Cerebellar cortex (tissue), 1 donor: Measurements from ENCODE around the gene SMCO2.

Source experiments
- DNase-seq: peaks from one replicate; pipeline ENCODE4 v3.0.0-alpha.2; 2015; ENCODE audit warnings: low spot score

SMCO2 gene

DNA sequence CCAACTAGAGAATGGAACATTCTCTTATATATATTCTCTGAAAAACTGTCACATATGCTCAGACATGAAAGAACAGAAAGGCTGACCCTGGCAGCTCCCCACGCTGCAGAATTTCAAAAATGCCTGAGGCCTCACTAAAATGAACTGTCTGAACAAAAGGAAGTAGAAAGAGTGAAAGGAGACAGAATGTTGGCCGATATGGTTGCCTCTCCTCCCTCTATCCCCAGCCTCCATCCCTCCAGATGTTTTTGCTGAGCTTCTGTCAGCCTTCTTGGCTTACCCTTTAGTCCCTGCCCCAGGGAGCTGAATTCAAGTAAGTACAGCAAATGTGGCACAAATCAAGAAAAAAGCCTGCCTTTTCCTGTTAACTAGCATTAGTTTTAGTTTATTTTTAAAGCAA, 6.9 kb downstream of the SMCO2 start:
- DNase-seq = no peak

DNA sequence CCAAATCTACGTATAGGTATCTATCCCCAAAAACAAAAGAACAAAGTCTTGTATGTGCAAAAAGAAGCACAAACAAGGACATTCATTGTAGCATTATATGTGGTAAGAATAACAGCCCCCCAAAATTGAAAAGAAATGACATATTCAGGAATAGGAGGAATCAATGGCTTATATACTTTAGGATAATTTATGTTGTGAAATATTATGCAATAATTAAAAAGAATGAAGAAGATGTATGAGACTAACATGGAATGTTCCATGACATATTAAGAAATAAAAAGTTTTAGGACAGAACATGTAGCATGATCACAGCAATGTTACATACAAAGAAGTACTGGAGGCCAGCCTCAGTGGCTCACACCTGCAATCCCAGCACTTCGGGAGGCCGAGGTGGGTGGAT, 9.1 kb downstream of the SMCO2 start:
- DNase-seq = no peak

DNA sequence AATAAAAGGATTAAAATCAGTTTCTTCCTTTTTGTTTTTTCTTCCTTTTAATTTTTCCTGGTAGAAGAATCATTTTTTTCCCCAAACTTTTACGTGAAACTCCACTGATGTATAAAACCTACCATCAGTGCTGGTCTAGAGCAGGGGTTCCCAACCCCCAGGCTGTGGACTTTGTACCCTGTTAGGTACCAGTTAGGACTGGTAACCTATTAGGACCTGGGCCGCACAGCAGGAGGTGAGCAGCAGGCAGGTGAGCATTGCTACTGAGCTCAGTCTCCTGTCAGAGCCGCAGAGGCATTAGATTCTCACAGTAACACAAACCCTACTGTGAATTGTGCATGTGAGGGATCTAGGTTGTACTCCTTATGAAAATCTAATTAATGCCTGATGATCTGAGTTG, 10.1 kb downstream of the SMCO2 start:
- no peak for DNase-seq

DNA sequence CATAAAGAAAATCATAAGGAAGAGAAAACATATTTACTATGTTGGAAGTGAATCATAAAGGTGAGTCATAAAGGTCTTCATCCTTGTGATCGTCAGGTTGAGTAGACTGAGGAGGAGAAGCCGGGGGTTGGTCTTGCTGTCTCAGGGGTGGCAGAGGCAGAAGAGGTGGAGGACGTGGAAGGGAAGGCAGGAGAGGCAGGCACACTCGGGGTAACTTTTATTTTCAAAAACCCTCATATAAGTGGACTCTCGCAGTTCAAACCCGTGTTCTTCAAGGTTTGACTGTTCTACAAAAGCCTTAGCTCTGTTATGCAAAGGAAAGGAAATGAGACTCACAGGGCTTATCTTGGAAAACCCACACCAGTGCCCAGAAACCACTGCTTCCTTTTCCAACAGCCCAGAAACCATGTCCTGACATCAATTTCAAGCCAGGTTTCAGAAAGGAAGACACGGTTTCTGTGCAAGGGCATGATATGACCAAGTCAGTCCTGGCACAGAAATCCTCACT, 14.0 kb downstream of the SMCO2 start:
- no peak for DNase-seq

DNA sequence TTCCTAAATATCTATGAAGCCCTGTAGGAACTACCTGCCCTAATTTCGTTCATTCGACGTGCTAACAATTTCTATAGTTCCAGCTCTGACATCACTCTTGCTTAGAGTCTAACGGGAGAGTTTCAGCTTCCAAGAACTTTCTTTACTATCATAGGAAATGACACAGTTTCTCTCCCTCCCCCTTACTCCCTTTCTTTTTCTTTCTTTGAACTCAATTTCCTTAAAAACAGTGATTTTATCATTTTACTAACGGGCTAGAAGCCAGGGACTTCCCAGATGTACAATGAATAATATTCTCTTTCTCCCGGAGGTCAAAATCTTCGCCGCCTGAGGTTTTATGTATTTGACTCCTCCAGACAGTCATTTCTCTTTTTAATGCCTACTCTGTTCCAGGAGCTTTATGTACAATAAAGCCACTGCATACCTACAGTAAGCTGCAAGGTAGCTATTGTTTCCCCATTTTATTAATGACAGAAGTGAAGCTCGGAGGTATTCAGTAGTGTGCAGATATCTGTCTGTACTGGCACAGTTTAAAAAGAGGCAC, 15.7 kb downstream of the SMCO2 start:
- DNase-seq = no peak

DNA sequence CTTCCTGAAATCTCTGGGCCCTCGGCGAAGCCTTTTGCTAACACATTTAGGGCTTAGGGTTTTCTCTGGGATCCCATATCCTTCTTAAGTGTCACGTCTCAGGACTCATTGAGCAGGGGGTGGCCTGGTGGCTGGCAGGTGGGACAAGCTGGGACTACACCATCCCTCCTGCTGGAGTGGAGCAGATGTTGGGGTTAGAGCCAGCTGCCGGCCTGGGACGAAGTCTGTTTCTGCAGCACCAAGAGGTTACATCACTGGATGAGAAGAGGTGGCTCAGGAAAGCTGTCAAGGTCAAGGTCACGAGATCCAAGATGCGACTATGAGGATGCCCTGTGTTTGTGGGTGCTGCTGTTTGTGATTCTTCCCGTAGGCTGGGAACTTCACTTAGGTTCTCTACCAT, 16.3 kb downstream of the SMCO2 start:
- DNase-seq = no peak

DNA sequence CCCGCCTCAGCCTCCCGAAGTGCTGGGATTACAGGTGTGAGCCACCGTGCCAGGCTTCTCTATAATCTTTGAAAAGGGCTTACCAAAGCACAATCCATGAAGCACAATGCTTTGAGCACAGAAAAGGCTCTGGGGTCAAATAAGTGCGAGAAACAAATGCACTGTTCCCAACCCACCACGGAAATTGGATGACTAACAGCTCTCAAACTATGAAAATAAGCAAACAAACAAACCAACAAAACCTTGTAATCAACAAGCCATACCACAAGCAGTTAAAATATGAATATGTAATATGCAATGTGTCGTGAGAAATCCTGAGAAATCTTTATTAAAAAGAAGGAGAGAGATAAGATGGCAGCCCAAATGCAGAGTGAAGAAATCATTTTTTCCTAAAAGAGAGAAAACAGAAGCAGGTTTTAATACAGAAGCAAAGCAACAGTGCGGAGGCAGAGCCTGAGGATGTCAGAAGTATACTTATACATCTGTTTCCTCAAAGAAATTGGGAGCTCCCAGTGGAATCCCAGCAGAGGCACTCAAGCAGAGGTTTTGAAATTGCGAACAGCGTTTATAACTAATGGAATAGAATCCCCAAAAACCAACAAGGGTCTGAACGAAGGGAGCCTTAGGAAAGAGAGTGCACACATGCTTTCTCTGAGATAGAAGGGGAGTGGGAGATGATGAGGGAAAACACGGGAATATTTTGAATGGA, 17.1 kb downstream of the SMCO2 start:
- no peak for DNase-seq

DNA sequence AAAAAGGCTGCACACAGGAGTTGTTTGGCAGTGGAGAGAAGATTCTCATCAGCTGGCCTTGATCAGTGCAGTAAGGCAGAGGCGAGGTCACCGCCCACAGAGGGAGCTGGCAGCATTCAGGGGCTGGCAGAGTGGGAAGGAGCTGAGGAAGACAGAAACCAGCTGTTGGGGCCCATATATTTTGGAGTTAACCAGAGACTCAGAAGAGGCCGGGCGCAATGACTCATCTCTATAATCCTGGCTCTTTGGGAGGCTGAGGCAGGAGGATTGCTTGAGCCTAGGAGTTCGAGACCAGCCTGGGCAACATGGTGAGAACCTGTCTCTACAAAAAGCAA, 17.7 kb downstream of the SMCO2 start:
- DNase-seq = no peak

DNA sequence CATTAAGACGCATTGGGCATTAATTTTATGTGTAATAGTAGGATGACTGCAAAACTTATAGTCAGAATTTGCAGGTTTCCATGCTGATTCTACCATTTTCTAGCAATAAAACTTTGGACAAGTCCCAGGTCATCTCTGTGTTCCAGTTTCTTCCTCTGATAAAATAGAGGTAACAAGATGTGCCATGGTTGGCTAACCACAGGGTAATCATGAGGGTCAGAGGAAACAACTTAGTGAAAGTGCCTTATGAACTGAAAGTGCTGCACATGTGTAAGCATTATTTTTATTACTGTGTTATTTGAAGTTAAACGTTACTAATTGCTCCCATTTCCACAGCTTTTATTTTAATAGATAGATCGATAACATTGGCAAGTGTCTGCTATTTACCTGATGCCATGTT, 21.1 kb downstream of the SMCO2 start:
- no peak for DNase-seq

DNA sequence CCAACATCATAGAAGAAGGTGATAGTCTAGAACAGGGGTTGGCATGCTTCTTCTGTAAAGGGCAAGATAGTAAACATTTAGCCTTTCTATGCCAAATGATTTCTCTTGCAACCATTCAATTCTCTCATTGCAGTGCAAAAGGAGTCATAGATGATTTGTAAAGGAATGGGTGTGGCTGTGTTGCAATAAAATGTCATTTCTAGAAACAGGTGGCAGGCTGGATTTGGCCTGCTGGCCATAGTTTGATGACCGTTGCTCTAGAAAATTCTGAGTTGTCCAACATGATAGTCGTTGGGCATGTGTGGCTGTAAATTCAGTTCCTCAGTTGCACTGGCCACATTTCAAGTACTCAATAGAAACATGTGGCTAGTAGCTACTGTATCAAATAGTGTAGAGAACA, 21.7 kb downstream of the SMCO2 start:
- DNase-seq = no peak

DNA sequence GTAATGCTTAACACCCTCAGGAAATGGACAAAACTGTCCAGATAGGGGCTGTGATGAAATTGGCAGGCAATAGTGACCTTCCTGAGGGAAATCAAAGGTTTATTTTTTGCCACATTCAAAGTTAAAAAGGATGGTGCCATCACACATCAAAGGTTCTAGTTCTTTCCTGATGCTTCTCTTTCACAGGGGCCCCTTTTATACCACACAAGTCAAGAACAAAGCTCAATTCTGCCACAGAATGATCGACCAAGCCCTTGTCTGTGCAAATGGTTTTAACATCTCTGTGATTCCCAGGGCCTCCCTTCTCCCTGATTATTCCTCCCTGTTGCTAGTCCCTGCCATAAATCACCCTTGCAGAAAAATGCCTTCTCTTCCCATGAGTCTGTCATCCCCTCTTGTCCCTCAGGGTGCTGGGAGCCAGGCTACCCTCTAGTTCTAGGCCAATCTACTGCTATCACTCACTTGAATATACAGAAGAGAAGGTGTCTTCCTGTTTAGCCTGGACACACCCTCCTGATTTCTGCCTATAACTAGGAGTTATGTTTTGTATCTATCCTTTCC, 22.7 kb downstream of the SMCO2 start:
- DNase-seq = no peak

DNA sequence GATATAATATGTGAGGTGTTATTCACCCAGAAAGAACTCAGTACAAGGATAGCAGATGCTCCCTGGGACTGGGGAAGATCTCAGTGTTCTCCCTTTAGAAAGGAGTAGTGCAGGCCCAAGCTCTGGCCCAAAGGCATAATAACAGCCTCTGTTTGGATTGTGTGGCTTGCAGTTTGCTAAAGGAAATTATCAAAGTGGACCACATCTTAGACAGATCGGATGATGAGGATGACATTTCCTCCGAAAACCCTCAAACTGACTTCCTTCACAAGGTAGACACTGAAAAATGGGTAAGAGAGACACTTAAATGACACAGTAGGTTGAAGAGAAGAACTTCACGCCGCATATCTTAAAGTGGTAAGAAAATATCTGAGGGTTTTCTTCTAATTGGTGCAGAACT, 26.1 kb downstream of the SMCO2 start:
- DNase-seq = no peak

DNA sequence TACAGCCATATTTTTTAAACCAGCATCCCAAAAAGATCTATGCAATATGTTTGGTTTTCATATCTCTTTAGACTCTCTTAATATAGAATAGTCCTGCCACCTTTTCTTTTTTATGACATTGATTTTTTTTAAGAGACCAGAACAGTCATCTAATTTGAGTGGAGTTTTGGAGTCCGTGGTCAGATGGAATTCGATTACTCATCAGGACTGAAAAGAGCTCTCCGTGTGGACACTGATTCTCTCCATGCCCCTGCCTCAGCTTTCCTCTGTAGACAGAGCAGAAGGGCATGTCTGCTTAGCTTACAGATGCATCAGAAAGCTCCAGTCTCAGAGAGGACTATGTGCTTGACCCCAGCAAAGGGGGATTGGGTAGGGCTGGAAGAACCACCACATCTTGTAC, 27.8 kb downstream of the SMCO2 start:
- no peak for DNase-seq

DNA sequence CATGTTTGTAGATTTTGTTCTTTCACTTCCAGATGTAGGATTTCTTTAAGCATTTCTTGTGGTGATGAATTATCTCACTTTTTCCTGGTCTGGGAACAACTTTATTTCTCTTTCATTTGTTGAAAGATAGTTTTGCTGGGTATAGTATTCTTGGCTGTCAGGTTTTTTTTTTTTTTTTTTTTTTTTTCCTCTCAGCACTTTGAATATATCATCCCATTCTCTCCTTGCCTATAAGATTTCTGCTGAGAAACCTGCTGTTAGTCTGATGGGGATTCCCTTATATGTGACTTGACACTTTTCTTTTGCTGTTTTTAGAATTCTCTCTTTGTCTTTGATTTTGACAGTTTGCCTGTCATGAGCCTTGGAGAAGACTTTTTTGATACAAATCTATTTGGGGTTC, 30.5 kb downstream of the SMCO2 start:
- DNase-seq = no peak

DNA sequence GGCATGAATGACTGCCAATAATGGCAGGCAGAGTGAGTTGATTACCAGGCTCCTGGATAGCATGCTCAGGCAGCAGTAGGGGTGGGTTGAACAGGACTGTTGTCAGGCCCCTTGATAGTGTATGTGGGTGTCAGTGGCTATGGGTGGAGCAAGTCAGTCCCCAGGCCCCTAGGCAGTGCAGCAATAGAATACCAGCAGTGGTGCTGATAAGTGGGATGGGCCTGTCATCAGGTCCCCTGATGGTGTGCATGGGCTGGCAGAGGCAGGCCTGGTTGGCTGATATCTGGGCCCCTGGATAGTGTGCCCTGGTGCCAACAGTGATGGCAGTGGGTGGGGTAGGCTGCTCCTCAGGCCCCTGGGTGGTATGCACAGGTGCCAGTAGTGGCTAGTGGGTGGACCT, 32.4 kb downstream of the SMCO2 start:
- no peak for DNase-seq

DNA sequence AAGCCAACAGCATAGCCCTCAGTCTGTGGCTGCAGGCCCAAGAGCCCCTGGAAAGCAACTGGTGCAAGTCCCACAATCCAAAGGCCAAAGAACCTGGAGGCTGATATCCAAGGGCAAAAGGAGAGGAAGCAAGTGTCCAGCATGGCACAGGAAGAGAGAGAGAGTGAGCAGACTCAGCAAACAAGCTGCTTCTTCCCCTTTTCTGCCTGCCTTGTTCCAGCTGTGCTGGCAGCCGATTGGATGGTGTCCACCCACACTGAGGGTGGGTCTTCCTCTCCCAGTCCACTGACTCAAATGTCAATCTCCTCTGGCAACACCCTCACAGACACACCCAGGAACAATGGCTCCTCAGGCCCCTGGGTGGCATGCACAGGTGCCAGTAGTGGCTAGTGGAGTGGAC, 33.5 kb downstream of the SMCO2 start:
- no peak for DNase-seq

DNA sequence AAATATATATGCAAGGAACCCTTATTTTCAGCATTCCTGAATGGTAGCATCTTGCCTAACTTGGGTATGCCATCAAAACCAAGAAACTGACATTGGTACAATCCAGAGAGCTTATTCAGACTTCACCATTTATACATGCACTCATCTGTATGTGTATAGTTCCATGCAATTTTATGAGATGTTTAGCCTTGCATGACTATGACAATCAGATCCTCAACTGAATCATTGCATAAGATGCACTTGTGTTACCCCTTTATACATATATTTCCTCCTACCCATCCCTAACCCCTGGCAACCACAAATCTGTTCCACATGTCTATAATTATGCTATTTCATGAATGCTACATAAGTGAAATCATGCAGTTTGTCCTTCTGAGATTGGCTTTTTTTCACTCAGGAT, 40.4 kb downstream of the SMCO2 start:
- no peak for DNase-seq

DNA sequence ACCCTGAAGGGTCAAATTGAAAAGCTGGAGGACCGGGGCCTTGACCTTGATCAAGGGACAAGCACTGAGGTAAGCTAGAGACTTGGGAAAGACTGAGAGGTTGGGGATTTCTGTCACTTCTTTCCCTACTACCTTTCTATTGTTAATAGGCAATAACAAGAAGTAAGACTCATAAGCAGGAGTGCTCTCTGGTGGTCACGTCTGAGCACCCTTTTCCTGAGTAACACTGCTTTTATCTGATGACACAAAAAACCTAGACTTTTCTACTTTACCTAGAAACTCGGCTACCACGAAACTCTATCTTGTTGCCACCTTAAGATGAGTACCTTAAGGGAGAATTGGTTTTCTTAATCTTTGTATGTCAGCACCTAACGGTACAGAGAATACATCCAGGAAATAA, 41.9 kb downstream of the SMCO2 start:
- no peak for DNase-seq

DNA sequence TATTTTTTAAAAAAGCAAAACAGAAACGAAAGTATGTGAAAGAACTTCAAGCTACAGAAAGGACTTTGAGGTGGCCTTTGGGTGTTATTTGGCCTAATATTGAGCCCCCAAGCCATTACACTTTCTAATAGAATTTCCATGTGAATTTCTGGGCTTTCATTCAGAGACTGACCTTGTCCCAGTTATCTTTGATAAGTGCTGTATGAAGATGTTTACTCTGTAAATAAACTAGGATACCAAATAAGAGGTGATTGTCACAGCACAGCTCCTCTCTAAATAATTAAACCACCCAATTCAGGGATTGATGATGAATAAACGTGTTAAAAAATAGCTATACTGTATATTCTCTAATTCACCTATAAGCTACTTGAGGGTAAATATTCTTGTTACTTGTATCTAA, 44.7 kb downstream of the SMCO2 start:
- no peak for DNase-seq

DNA sequence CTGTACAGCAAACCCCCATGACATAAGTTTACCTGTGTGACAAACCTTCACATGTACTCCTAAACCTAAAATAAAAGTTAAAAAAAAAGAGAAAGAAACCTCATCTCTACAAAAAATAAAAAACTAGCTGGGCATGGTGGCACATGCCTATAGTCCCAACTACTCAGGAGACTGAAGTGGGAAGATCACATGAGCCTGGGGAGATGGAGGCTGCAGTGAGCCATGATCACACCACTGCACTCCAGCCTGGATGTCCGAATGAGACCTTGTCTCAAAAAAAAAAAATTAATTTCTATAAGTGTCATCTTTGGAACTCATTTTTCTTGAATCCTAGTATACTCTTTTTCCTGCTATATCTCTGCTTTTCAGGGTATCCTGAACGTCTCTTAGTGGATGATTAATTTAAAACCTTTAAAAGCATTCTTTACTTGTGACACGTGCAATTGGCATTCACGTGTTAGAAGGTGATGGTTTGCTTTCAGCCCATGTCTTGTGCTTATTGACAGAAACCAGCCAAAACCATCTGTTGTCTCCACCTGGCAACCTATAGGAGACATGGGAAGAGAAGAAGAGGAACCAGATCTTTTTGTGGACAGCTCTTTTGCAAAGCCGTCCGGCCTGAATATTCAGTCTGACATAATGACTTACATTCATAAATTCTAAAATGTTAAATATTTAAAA, 46.9 kb downstream of the SMCO2 start:
- DNase-seq = no peak

DNA sequence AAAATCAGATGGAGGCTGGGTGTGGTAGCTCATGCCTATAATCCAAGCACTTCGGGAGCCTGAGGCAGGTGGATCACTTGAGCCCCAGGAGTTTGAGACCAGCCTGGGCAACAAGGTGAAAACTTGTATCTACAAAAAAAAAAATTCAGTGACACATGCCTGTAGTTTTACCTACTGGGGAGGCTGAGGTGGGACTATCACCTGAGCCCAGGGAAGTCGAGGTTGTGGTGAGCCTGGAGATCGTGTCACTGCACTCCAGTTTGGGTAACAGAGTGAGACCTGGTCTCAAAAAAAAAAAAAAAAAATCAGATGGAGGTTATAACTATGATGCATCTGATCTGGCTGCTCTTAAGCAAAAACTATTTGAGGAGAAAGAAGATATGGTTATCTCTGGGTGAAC, 50.9 kb downstream of the SMCO2 start:
- no peak for DNase-seq

DNA sequence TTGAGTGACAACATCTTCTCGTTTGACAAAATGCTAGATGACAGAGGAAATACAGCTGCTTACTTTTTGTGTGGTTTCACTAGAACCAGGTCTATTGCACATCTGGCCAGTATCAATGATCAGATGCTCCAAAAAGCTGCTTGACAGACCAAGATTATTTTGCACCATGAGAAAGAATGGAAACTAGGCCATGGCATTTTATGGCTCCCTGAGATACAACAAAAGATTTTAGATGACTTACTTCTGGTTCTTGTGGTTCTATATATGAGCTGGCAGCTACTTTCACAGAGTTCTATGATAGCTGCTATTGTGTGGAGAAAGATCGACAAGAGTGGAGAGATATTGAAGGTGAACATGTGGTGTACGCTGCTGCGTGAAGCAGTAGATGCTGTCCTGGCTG, 51.6 kb downstream of the SMCO2 start:
- DNase-seq = no peak

DNA sequence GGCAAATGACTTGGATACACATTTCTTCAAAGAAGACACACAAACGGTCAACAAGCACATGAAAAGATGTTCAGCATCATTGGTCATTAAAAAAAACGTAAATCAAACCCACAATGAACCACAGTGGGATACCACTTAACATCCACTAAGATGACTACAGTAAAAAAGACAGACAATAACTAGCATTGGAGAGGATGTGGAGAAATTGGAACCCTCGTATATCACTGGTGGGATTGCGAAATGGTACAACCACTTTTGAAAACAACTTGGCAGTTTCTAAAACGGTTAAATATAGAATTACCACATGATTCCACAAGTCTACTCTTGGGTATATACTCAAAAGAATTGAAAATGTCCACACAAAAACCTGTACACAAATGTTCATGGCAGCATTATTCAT, 52.2 kb downstream of the SMCO2 start:
- no peak for DNase-seq

DNA sequence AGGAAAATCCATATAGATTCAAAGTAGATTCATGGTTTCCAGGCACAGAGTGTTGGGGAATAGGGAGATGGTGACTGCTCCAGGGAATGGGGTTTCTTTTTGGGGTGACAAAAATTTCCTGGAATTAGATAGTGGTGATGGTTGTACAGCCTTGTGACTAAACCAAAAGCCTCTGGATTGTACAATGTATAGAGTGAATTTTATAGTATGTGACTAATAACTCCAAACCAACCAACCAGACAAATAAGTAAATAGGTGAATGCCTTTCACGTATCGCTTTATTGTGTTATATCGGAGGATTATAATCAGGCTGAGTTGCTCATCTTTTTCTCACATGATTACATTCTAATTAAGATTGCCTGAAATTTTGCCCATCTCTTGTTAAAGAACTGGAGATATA, 52.8 kb downstream of the SMCO2 start:
- DNase-seq = no peak
